Measurements from ENCODE around the gene DAAM2.

The DAAM2 gene

DNA sequence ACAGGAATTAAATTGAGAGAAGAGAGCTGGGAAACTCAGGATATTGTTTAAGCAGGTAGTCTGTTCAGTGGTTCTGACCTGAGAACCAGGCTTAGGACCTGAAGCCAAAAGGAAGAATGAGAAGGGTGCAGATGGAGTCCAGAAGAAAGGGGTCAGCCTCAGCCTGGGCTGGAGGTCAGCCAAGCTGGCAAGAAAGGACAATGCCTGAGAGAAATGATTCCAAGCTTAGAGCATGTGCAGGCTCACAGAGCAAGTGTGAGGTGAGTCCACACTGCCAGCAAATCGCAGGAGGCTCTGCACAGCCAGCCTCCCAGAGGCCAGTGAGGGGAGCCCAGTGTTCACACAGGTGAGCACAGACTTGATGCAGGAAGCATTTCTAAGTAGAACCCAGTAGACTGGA, 47.3 kb downstream of the DAAM2 start:
- Histone ChIP-seq H3K4ac (ENCODE audit: low read depth, low read length) (no peak overlapping the region), H3K79me2 (ENCODE audit: control insufficient read depth, insufficient read depth, low read length) (no peaks in the 10 kb centered on the region), H3K56ac (ENCODE audit: low read length) (no peak overlapping the region), H4K8ac (ENCODE audit: low read depth, low read length) (no peak overlapping the region), H3K4me1 (ENCODE audit: control insufficient read depth, low read depth, low read length) (peaks cover 2% of the 10 kb centered on the region), H3K9ac (ENCODE audit: low read length) (no peak overlapping the region), H3K27ac (ENCODE audit: low read depth, low read length) (no peak overlapping the region), H2AK5ac (ENCODE audit: low read length) (no peak overlapping the region), H3K4me2 (ENCODE audit: low read length) (no peak overlapping the region), H2BK5ac (ENCODE audit: low read length) (no peak overlapping the region), H3K36me3 (ENCODE audit: control insufficient read depth, insufficient read depth, low read length) (no peaks in the 10 kb centered on the region), H2BK15ac (replicated peaks; ENCODE audit: low read depth) (no peak overlapping the region), H3K23ac (ENCODE audit: low read length) (no peak overlapping the region), H4K5ac (ENCODE audit: low read length) (no peak overlapping the region), H3K27me3 (ENCODE audit: insufficient read depth, low read length, poor library complexity) (no peaks in the 10 kb centered on the region), H3K79me1 (ENCODE audit: low read length) (no peaks in the 10 kb centered on the region), H2BK120ac (ENCODE audit: low read depth, low read length) (no peak overlapping the region), H3K4me3 (ENCODE audit: low read length) (no peak overlapping the region), H3K18ac (ENCODE audit: low read length) (no peak overlapping the region)
- DNase-seq = no peak
- no CpG with 5 or more reads among the region's 1 CpG for WGBS (ENCODE audit: extremely low coverage, insufficient coverage, low lambda C conversion rate)

DNA sequence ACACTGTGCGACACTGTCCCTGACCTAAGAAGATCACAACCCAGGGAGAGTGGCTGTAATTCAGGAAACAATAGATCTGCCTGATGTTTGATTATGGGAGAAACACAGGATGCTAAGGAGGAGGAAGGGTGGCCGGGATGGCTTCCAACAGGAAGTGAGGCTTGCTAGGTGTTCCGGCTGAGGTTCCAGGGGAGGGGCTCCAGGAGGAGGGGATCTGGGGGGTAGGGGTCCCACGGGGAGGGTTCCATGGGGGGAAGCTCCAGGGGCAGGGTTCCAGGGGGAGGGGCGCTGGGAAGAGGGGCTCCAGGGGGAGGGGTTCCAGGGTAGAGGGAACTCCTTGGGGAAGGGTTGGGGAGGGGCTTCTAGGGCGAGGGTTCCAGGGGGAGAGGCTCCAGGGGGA, 48.6 kb downstream of the DAAM2 start:
- Histone ChIP-seq H2AK5ac (ENCODE audit: low read length) (no peak overlapping the region), H3K4me1 (ENCODE audit: control insufficient read depth, low read depth, low read length) (peaks cover 2% of the 10 kb centered on the region), H3K18ac (ENCODE audit: low read length) (no peak overlapping the region), H3K79me1 (ENCODE audit: low read length) (no peaks in the 10 kb centered on the region), H2BK5ac (ENCODE audit: low read length) (no peak overlapping the region), H2BK120ac (ENCODE audit: low read depth, low read length) (no peak overlapping the region), H2BK15ac (replicated peaks; ENCODE audit: low read depth) (no peak overlapping the region), H3K9ac (ENCODE audit: low read length) (no peak overlapping the region), H3K4me3 (ENCODE audit: low read length) (no peak overlapping the region), H3K27me3 (ENCODE audit: insufficient read depth, low read length, poor library complexity) (no peaks in the 10 kb centered on the region), H3K79me2 (ENCODE audit: control insufficient read depth, insufficient read depth, low read length) (no peaks in the 10 kb centered on the region), H3K36me3 (ENCODE audit: control insufficient read depth, insufficient read depth, low read length) (no peaks in the 10 kb centered on the region), H3K56ac (ENCODE audit: low read length) (no peak overlapping the region), H4K8ac (ENCODE audit: low read depth, low read length) (no peak overlapping the region), H3K23ac (ENCODE audit: low read length) (no peak overlapping the region), H3K27ac (ENCODE audit: low read depth, low read length) (no peak overlapping the region), H3K4me2 (ENCODE audit: low read length) (no peak overlapping the region), H4K5ac (ENCODE audit: low read length) (no peak overlapping the region), H3K4ac (ENCODE audit: low read depth, low read length) (no peak overlapping the region)
- WGBS (ENCODE audit: extremely low coverage, insufficient coverage, low lambda C conversion rate) = no CpG with 5 or more reads among the region's 6 CpGs
- no peak for DNase-seq

DNA sequence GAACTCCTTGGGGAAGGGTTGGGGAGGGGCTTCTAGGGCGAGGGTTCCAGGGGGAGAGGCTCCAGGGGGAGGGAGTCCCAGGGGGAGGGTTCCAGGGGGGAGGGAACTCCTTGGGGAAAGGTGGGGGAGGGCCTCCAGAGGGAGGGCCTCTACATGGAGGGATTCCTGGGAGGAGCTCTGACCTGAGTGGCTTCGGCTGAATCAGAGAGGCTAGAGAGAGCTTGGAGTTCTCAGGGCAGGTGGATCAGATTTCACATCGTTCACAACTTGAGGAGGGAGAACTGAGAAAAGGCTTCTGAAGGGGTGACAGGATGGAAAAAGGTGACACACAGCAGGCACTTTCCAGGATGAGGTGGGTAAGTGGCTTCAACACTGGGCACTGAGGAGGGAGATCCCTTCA, 49.1 kb downstream of the DAAM2 start:
- H3K56ac ChIP-seq (ENCODE audit: low read length) = no peak overlapping the region
- H3K27me3 ChIP-seq (ENCODE audit: insufficient read depth, low read length, poor library complexity) = no peaks in the 10 kb centered on the region
- no peak overlapping the region for H4K8ac ChIP-seq (ENCODE audit: low read depth, low read length)
- no CpG with 5 or more reads among the region's 3 CpGs for WGBS (ENCODE audit: extremely low coverage, insufficient coverage, low lambda C conversion rate)
- no peaks in the 10 kb centered on the region for H3K79me2 ChIP-seq (ENCODE audit: control insufficient read depth, insufficient read depth, low read length)
- no peak overlapping the region for H3K9ac ChIP-seq (ENCODE audit: low read length)
- H3K4me1 ChIP-seq (ENCODE audit: control insufficient read depth, low read depth, low read length) = peaks cover 2% of the 10 kb centered on the region
- no peaks in the 10 kb centered on the region for H3K36me3 ChIP-seq (ENCODE audit: control insufficient read depth, insufficient read depth, low read length)
- no peak overlapping the region for H2BK5ac ChIP-seq (ENCODE audit: low read length)
- no peaks in the 10 kb centered on the region for H3K79me1 ChIP-seq (ENCODE audit: low read length)
- no peak overlapping the region for H3K18ac ChIP-seq (ENCODE audit: low read length)
- H2AK5ac ChIP-seq (ENCODE audit: low read length) = no peak overlapping the region
- no peak overlapping the region for H3K4me3 ChIP-seq (ENCODE audit: low read length)
- no peak overlapping the region for H4K5ac ChIP-seq (ENCODE audit: low read length)
- DNase-seq = peak; percentile 66
- H3K23ac ChIP-seq (ENCODE audit: low read length) = no peak overlapping the region
- H3K27ac ChIP-seq (ENCODE audit: low read depth, low read length) = no peak overlapping the region
- no peak overlapping the region for H3K4ac ChIP-seq (ENCODE audit: low read depth, low read length)
- no peak overlapping the region for H2BK120ac ChIP-seq (ENCODE audit: low read depth, low read length)
- no peak overlapping the region for H3K4me2 ChIP-seq (ENCODE audit: low read length)
- H2BK15ac ChIP-seq (replicated peaks; ENCODE audit: low read depth) = no peak overlapping the region

DNA sequence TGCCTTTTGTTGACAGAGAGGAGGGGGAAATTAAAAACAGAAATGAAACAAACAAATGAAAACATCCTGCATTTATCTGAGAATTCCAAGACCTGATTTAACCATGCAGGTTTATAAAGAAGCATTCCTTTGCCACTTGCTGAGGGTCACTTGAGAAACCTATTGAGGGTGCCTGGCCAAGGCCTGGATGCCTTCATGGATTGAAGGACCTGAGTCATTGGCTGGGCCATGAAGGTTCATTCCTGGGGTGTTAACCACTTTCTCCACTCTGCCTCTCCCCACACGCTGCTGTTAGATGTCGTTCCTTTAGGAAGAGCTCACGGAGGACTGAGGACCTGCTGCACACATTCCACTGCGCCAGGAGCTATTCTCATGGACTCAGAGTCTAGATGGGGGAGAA, 49.7 kb downstream of the DAAM2 start:
- no peak overlapping the region for H3K4me2 ChIP-seq (ENCODE audit: low read length)
- no peak overlapping the region for H4K8ac ChIP-seq (ENCODE audit: low read depth, low read length)
- H3K79me2 ChIP-seq (ENCODE audit: control insufficient read depth, insufficient read depth, low read length) = no peaks in the 10 kb centered on the region
- H3K18ac ChIP-seq (ENCODE audit: low read length) = no peak overlapping the region
- no peaks in the 10 kb centered on the region for H3K79me1 ChIP-seq (ENCODE audit: low read length)
- H2BK15ac ChIP-seq (replicated peaks; ENCODE audit: low read depth) = no peak overlapping the region
- H3K56ac ChIP-seq (ENCODE audit: low read length) = no peak overlapping the region
- no peak overlapping the region for H3K4me3 ChIP-seq (ENCODE audit: low read length)
- no peak for DNase-seq
- no peak overlapping the region for H2AK5ac ChIP-seq (ENCODE audit: low read length)
- no peak overlapping the region for H4K5ac ChIP-seq (ENCODE audit: low read length)
- WGBS (ENCODE audit: extremely low coverage, insufficient coverage, low lambda C conversion rate) = no CpG with 5 or more reads among the region's 4 CpGs
- H3K4me1 ChIP-seq (ENCODE audit: control insufficient read depth, low read depth, low read length) = peaks cover 2% of the 10 kb centered on the region
- no peak overlapping the region for H3K23ac ChIP-seq (ENCODE audit: low read length)
- H3K4ac ChIP-seq (ENCODE audit: low read depth, low read length) = no peak overlapping the region
- H3K9ac ChIP-seq (ENCODE audit: low read length) = no peak overlapping the region
- no peak overlapping the region for H2BK120ac ChIP-seq (ENCODE audit: low read depth, low read length)
- no peaks in the 10 kb centered on the region for H3K36me3 ChIP-seq (ENCODE audit: control insufficient read depth, insufficient read depth, low read length)
- no peak overlapping the region for H3K27ac ChIP-seq (ENCODE audit: low read depth, low read length)
- H3K27me3 ChIP-seq (ENCODE audit: insufficient read depth, low read length, poor library complexity) = no peaks in the 10 kb centered on the region
- H2BK5ac ChIP-seq (ENCODE audit: low read length) = no peak overlapping the region

DNA sequence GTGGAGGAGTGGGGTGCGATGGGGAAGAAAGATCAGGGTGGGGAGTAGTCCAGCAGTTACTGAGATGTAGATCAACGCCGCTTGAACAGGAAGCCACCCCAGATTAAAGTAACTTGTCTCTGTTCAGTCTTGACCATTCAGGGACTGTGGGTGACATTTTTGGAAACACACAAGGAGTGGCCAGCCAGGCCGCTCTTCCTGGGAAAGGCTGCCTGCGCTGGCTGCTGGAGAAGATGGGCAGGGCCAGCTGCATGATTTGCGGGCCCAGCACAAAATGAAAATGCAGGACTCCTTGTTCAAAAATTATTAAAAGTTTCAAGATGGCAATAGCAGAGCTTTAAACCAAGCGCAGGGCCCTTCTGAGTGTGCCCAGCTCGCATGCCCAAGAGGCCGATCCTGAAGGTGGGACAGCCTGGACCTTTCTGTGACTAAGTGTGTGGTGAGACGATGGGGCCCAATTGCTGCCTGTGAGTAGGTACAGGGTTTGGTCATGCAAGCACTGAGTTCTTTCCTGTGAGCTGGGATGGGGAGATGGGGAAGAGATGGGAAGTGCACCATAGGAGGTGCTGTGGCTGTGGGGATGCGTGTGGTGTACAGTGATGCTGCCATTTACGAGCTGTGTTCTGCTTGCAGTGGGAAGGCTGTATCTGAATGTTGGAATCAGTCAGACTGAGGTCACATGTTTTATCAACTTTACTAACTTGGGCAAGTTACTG, 51.3 kb downstream of the DAAM2 start:
- Histone ChIP-seq H4K8ac (ENCODE audit: low read depth, low read length) (no peak overlapping the region), H3K4me1 (ENCODE audit: control insufficient read depth, low read depth, low read length) (peaks cover 2% of the 10 kb centered on the region), H3K56ac (ENCODE audit: low read length) (no peak overlapping the region), H3K4me3 (ENCODE audit: low read length) (no peak overlapping the region), H3K18ac (ENCODE audit: low read length) (no peak overlapping the region), H3K79me1 (ENCODE audit: low read length) (no peaks in the 10 kb centered on the region), H3K4me2 (ENCODE audit: low read length) (no peak overlapping the region), H3K79me2 (ENCODE audit: control insufficient read depth, insufficient read depth, low read length) (no peaks in the 10 kb centered on the region), H3K27ac (ENCODE audit: low read depth, low read length) (no peak overlapping the region), H2BK120ac (ENCODE audit: low read depth, low read length) (no peak overlapping the region), H3K4ac (ENCODE audit: low read depth, low read length) (no peak overlapping the region), H3K23ac (ENCODE audit: low read length) (no peak overlapping the region), H3K27me3 (ENCODE audit: insufficient read depth, low read length, poor library complexity) (no peaks in the 10 kb centered on the region), H3K9ac (ENCODE audit: low read length) (no peak overlapping the region), H2AK5ac (ENCODE audit: low read length) (no peak overlapping the region), H2BK15ac (replicated peaks; ENCODE audit: low read depth) (no peak overlapping the region), H3K36me3 (ENCODE audit: control insufficient read depth, insufficient read depth, low read length) (no peaks in the 10 kb centered on the region), H4K5ac (ENCODE audit: low read length) (no peak overlapping the region), H2BK5ac (ENCODE audit: low read length) (no peak overlapping the region)
- no peak for DNase-seq
- WGBS (ENCODE audit: extremely low coverage, insufficient coverage, low lambda C conversion rate) = no CpG with 5 or more reads among the region's 12 CpGs

DNA sequence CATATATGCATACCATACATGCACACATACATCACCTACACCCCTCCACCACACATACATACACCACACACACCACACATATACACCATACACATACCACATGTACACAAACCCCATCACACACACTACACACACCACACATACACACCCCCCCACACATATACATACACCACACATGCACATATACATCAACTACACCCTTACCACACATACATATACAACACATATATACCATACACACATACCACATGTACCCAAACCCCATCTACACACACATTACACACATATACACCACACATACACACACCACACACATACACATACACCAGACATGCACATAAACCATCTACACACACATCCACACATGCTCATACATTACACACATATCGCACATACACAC, 52.7 kb downstream of the DAAM2 start:
- H2BK120ac ChIP-seq (ENCODE audit: low read depth, low read length) = no peak overlapping the region
- no peak overlapping the region for H2BK15ac ChIP-seq (replicated peaks; ENCODE audit: low read depth)
- H3K18ac ChIP-seq (ENCODE audit: low read length) = no peak overlapping the region
- peaks cover 2% of the 10 kb centered on the region for H3K4me1 ChIP-seq (ENCODE audit: control insufficient read depth, low read depth, low read length)
- no peaks in the 10 kb centered on the region for H3K27me3 ChIP-seq (ENCODE audit: insufficient read depth, low read length, poor library complexity)
- no peak for DNase-seq
- no peaks in the 10 kb centered on the region for H3K36me3 ChIP-seq (ENCODE audit: control insufficient read depth, insufficient read depth, low read length)
- no peak overlapping the region for H4K5ac ChIP-seq (ENCODE audit: low read length)
- no peak overlapping the region for H3K4me2 ChIP-seq (ENCODE audit: low read length)
- H3K79me2 ChIP-seq (ENCODE audit: control insufficient read depth, insufficient read depth, low read length) = no peaks in the 10 kb centered on the region
- WGBS (ENCODE audit: extremely low coverage, insufficient coverage, low lambda C conversion rate) = 100% methylated on average over 1 of the region's 1 CpG
- no peak overlapping the region for H3K23ac ChIP-seq (ENCODE audit: low read length)
- no peak overlapping the region for H3K9ac ChIP-seq (ENCODE audit: low read length)
- no peak overlapping the region for H2AK5ac ChIP-seq (ENCODE audit: low read length)
- H3K56ac ChIP-seq (ENCODE audit: low read length) = no peak overlapping the region
- no peak overlapping the region for H3K27ac ChIP-seq (ENCODE audit: low read depth, low read length)
- no peak overlapping the region for H2BK5ac ChIP-seq (ENCODE audit: low read length)
- no peak overlapping the region for H4K8ac ChIP-seq (ENCODE audit: low read depth, low read length)
- no peak overlapping the region for H3K4me3 ChIP-seq (ENCODE audit: low read length)
- H3K4ac ChIP-seq (ENCODE audit: low read depth, low read length) = no peak overlapping the region
- no peaks in the 10 kb centered on the region for H3K79me1 ChIP-seq (ENCODE audit: low read length)
